NCI-H1694 treated with DMSO at 0.1 percent for 48 hours (cell line): ENCODE data around the gene NFXL1.

Source experiments
- DNase-seq: peaks from one replicate; lab custom pipeline; 2025; lab: John Stamatoyannopoulos, UW

NFXL1 gene

GRCh38 chr4:47882228-47882627 is 32.2 kb downstream of the NFXL1 start:
- no peak for DNase-seq

- no peak for DNase-seq
Observed at GRCh38 chr4:47879458-47879857, 34.9 kb downstream of the NFXL1 start.

- no peak for DNase-seq
Observed at GRCh38 chr4:47876784-47877546, 37.4 kb downstream of the NFXL1 start.

- no peak for DNase-seq
Observed at GRCh38 chr4:47876310-47876709, 38.1 kb downstream of the NFXL1 start.

- no peak for DNase-seq
Observed at GRCh38 chr4:47873877-47874541, 40.4 kb downstream of the NFXL1 start.

- no peak for DNase-seq
Observed at GRCh38 chr4:47863486-47863885, 50.9 kb downstream of the NFXL1 start.

GRCh38 chr4:47862297-47862696 is 52.1 kb downstream of the NFXL1 start:
- DNase-seq = no peak

GRCh38 chr4:47860305-47860704 is 54.1 kb downstream of the NFXL1 start:
- DNase-seq = no peak

GRCh38 chr4:47858006-47858405 is 56.4 kb downstream of the NFXL1 start:
- no peak for DNase-seq

- no peak for DNase-seq
Observed at GRCh38 chr4:47856713-47857112, 57.7 kb downstream of the NFXL1 start.

- DNase-seq = no peak
Observed at GRCh38 chr4:47855350-47855749, 59.0 kb downstream of the NFXL1 start.

- DNase-seq = no peak
Observed at GRCh38 chr4:47852136-47852535, 62.2 kb downstream of the NFXL1 start.

- no peak for DNase-seq
Observed at GRCh38 chr4:47849466-47849865, 64.9 kb downstream of the NFXL1 start.

- DNase-seq = no peak
Observed at GRCh38 chr4:47848041-47848440, 66.3 kb downstream of the NFXL1 start.

- no peak for DNase-seq
Observed at GRCh38 chr4:47842985-47843384, 71.4 kb downstream of the NFXL1 start.

GRCh38 chr4:47840291-47840690 is 74.1 kb downstream of the NFXL1 start:
- no peak for DNase-seq

- no peak for DNase-seq
Observed at GRCh38 chr4:47839259-47839658, 75.1 kb downstream of the NFXL1 start.

GRCh38 chr4:47838445-47838844 is 75.9 kb downstream of the NFXL1 start:
- no peak for DNase-seq

GRCh38 chr4:47837908-47838294 is 76.5 kb downstream of the NFXL1 start, which contains the start of gene CORIN:
Gene CORIN, minus strand, starts transcription at chr4:47838067. Its CDS starts 118 bp downstream, at chr4:47837949.
- no peak for DNase-seq

GRCh38 chr4:47837094-47837907 is 77.1 kb downstream of the NFXL1 start:
- DNase-seq = no peak

- peak; percentile 45 for DNase-seq
Observed at GRCh38 chr4:47836641-47837093, 77.7 kb downstream of the NFXL1 start.

GRCh38 chr4:47835494-47835893 is 78.9 kb downstream of the NFXL1 start:
- DNase-seq = no peak
